HCT116 (cell line): Measurements from ENCODE around the gene MIS18A.

Source experiments
- EGR1 ChIP-seq: IDR thresholded peaks from 2 replicates; pipeline ENCODE4 v1.6.1; 2012; ENCODE audit warnings: low read depth
- EZH2 ChIP-seq: fragments of 200-600 bp; sonication (generic); IDR thresholded peaks from 2 replicates; pipeline ENCODE4 v1.6.1; 2017; ENCODE audit warnings: antibody characterized with exemption, mixed run types
- EZH2phosphoT487 ChIP-seq: fragments of 200-600 bp; IDR thresholded peaks from 2 replicates; pipeline ENCODE4 v1.6.1; 2018; ENCODE audit warnings: antibody characterized with exemption, borderline replicate concordance
- POLR2A ChIP-seq: IDR thresholded peaks from 2 replicates; pipeline ENCODE4 v1.7.0; 2011; ENCODE audit warnings: borderline replicate concordance; ENCODE audit not compliant: insufficient read depth, insufficient read length; ENCODE audit errors: extremely low read depth
- POLR2AphosphoS5 ChIP-seq: IDR thresholded peaks from 2 replicates; pipeline ENCODE4 v1.6.1; 2011; ENCODE audit warnings: mild to moderate bottlenecking, low read depth, low read length, moderate library complexity
- SIN3A ChIP-seq: IDR thresholded peaks from 2 replicates; pipeline ENCODE4 v1.6.1; 2012; ENCODE audit warnings: low read depth
- SRF ChIP-seq: IDR thresholded peaks from 2 replicates; pipeline ENCODE4 v1.6.1; 2012; ENCODE audit warnings: low read depth
- TF ChIP-seq, protein P1 (sequence below), 3 experiments: fragments of 200-600 bp in 1 of 3; sonication (generic) in 1 of 3; IDR thresholded peaks in 2 of 3; conservative IDR thresholded peaks in 1 of 3; 2 replicates each; pipeline ENCODE4 v1.5.1; 2012 to 2017; ENCODE audit warnings: low read depth in 2 of 3, low read length in 2 of 3, antibody characterized with exemption in 1 of 3, borderline replicate concordance in 1 of 3, control low read depth in 1 of 3, mild to moderate bottlenecking in 1 of 3, mixed read lengths in 1 of 3, mixed run types in 1 of 3, moderate library complexity in 1 of 3; ENCODE audit not compliant: insufficient read depth in 1 of 3
- TF ChIP-seq, protein P2 (sequence below): IDR thresholded peaks from 2 replicates; pipeline ENCODE4 v1.6.1; 2012; ENCODE audit warnings: low read depth
- TF ChIP-seq, protein P3 (sequence below): IDR thresholded peaks from 2 replicates; pipeline ENCODE4 v1.6.1; 2012

DNA sequence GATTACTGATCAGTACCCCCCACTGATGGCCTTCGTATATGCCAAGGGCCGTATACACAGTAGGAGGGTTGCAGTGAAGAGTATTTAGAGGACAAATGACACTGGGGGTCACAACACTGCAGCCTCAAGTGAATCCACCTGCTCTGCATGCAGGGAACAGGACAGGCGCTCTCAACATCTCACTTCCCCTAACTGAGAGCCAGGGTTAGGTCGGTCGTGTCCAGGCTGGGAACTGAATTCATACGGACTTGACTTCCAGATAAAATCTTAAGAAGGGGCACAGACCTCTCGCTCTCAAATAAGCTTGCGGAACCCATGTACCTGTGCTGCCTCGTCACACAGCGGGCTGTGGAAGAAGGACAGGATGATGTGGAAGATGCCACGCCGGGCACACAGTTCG lies 42.6 kb upstream of the MIS18A start:
- TF ChIP-seq EZH2phosphoT487: no peak
- TF ChIP-seq EGR1: no peak
- TF ChIP-seq, protein P1, sequence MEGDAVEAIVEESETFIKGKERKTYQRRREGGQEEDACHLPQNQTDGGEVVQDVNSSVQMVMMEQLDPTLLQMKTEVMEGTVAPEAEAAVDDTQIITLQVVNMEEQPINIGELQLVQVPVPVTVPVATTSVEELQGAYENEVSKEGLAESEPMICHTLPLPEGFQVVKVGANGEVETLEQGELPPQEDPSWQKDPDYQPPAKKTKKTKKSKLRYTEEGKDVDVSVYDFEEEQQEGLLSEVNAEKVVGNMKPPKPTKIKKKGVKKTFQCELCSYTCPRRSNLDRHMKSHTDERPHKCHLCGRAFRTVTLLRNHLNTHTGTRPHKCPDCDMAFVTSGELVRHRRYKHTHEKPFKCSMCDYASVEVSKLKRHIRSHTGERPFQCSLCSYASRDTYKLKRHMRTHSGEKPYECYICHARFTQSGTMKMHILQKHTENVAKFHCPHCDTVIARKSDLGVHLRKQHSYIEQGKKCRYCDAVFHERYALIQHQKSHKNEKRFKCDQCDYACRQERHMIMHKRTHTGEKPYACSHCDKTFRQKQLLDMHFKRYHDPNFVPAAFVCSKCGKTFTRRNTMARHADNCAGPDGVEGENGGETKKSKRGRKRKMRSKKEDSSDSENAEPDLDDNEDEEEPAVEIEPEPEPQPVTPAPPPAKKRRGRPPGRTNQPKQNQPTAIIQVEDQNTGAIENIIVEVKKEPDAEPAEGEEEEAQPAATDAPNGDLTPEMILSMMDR (IDR thresholded peaks at IDR 0.05 in 2 of 3, conservative IDR thresholded peaks at IDR 0.05 in 1 of 3; ENCODE audit: borderline replicate concordance in 1 of 3, insufficient read depth in 1 of 3, low read depth in 2 of 3, low read length in 2 of 3): no peak
- TF ChIP-seq EZH2: no peak
- no peak for TF ChIP-seq SIN3A
- no peak for TF ChIP-seq POLR2A
- TF ChIP-seq, protein P2, sequence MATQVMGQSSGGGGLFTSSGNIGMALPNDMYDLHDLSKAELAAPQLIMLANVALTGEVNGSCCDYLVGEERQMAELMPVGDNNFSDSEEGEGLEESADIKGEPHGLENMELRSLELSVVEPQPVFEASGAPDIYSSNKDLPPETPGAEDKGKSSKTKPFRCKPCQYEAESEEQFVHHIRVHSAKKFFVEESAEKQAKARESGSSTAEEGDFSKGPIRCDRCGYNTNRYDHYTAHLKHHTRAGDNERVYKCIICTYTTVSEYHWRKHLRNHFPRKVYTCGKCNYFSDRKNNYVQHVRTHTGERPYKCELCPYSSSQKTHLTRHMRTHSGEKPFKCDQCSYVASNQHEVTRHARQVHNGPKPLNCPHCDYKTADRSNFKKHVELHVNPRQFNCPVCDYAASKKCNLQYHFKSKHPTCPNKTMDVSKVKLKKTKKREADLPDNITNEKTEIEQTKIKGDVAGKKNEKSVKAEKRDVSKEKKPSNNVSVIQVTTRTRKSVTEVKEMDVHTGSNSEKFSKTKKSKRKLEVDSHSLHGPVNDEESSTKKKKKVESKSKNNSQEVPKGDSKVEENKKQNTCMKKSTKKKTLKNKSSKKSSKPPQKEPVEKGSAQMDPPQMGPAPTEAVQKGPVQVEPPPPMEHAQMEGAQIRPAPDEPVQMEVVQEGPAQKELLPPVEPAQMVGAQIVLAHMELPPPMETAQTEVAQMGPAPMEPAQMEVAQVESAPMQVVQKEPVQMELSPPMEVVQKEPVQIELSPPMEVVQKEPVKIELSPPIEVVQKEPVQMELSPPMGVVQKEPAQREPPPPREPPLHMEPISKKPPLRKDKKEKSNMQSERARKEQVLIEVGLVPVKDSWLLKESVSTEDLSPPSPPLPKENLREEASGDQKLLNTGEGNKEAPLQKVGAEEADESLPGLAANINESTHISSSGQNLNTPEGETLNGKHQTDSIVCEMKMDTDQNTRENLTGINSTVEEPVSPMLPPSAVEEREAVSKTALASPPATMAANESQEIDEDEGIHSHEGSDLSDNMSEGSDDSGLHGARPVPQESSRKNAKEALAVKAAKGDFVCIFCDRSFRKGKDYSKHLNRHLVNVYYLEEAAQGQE: no peak
- no peak for TF ChIP-seq POLR2AphosphoS5
- TF ChIP-seq, protein P3, sequence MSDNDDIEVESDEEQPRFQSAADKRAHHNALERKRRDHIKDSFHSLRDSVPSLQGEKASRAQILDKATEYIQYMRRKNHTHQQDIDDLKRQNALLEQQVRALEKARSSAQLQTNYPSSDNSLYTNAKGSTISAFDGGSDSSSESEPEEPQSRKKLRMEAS: no peak
- no peak for TF ChIP-seq SRF
